Transverse colon (tissue), 4 donors: ENCODE data around the gene FNIP2. TPM values are rescaled to one million over a fixed set of nuclear protein-coding genes. Genes with fewer than 3 reads are reported as not detected.

Experiments used
- small RNA-seq, 4 donors: library from RNA; depleted of rRNA; stranded (forward); fragments of <200 nt; gene quantifications; one replicate each; pipeline ENCODE3, GENCODE V24; 2016
- total RNA-seq, 4 donors: library from RNA; depleted of rRNA; stranded (reverse); fragments of >200 nt; gene quantifications; one replicate each; pipeline ENCODE4 v1.1.0, GENCODE V29; 2016

FNIP2 gene
- total RNA-seq, 4 donors from 2014 or later, result 47.2 to 105 (median 64.0) TPM

Small RNAs within 50 kb of the gene (small RNA-seq; reads per million reads assigned to genes)
- 0 reads per million in 4 donors for gene RF00157
- 0 reads per million in 4 donors for gene RNU6-128P

Other genes starting within 250 kb of the FNIP2 start
- gene RXFP1, start 247.1 kb upstream of the FNIP2 start, total RNA-seq, result under 1 TPM in 1 of 4 donors, not detected in 3; 0.16 TPM
- 1 to 10 TPM in 3 of 4 donors, under 1 TPM in 1; 0.40 to 6.0 (median 2.7) TPM for gene C4orf46, start 97.1 kb upstream of the FNIP2 start, total RNA-seq
- gene ETFDH, start 96.7 kb upstream of the FNIP2 start, total RNA-seq, result 100 to 1,000 TPM in 2 of 4 donors, 10 to 100 TPM in 2; 19.5 to 144 (median 88.5) TPM
- 10 to 100 TPM in 2 of 4 donors, 1 to 10 TPM in 2; 7.9 to 21.8 (median 12.8) TPM for gene PPID, start 45.6 kb upstream of the FNIP2 start, total RNA-seq